ENCODE measurements around the gene TBC1D7. TPM values are rescaled to one million over a fixed set of nuclear protein-coding genes. Genes with fewer than 3 reads are reported as not detected.

Gene TBC1D7
- total and polyA plus RNA-seq, 2 donors from 2014 or later, result 12.9 to 39.4 TPM

GRCh38 chr6:13342414-13343019 lies 14.2 kb upstream of the TBC1D7 start:
- intact Hi-C loops (cut with DNase I), result no loop called here
- TF ChIP-seq CTCF (IDR thresholded peaks at IDR 0.05; ENCODE audit: borderline replicate concordance, extremely low read depth, insufficient read depth), result no peak
- no peak for FAIRE-seq
- Histone ChIP-seq H3K27ac (ENCODE audit: low read depth in 2 of 2, low read length in 2 of 2) (no peak overlapping the region), H3K9ac (ENCODE audit: low read length in 3 of 3) (no peak overlapping the region), H3K9me3 (ENCODE audit: control insufficient read depth in 2 of 3, insufficient read depth in 1 of 3, low read length in 3 of 3) (no peaks in the 10 kb centered on the region), H3K4me3 (ENCODE audit: low read length in 3 of 3) (no peak overlapping the region), H3K4me1 (ENCODE audit: control insufficient read depth in 2 of 3, insufficient read depth in 2 of 3, low read depth in 1 of 3, low read length in 3 of 3) (no peaks in the 10 kb centered on the region), H3K36me3 (ENCODE audit: control insufficient read depth in 2 of 3, insufficient read depth in 3 of 3, low read length in 3 of 3) (no peaks in the 10 kb centered on the region), H3K27me3 (ENCODE audit: control insufficient read depth, insufficient read depth, low read length) (no peaks in the 10 kb centered on the region)
- DNase-seq, result no peak

- H3K36me3 ChIP-seq (ENCODE audit: control insufficient read depth in 2 of 3, insufficient read depth in 3 of 3, low read length in 3 of 3), result no peaks in the 10 kb centered on the region
- no peak for FAIRE-seq
- H3K27ac ChIP-seq (ENCODE audit: low read depth in 2 of 2, low read length in 2 of 2), result no peak overlapping the region
- no peaks in the 10 kb centered on the region for H3K9me3 ChIP-seq (ENCODE audit: control insufficient read depth in 2 of 3, insufficient read depth in 1 of 3, low read length in 3 of 3)
- H3K4me3 ChIP-seq (ENCODE audit: low read length in 3 of 3), result no peak overlapping the region
- TF ChIP-seq CTCF (IDR thresholded peaks at IDR 0.05; ENCODE audit: borderline replicate concordance, extremely low read depth, insufficient read depth), result no peak
- H3K27me3 ChIP-seq (ENCODE audit: control insufficient read depth, insufficient read depth, low read length), result no peaks in the 10 kb centered on the region
- no peak overlapping the region for H3K9ac ChIP-seq (ENCODE audit: low read length in 3 of 3)
- intact Hi-C loops (cut with DNase I), result loop anchor here (10.0 kb wide), 1 partner anchor 195 kb away; no protein-coding TSS in a partner anchor
- H3K4me1 ChIP-seq (ENCODE audit: control insufficient read depth in 2 of 3, insufficient read depth in 2 of 3, low read depth in 1 of 3, low read length in 3 of 3), result peaks cover 0 to 2% (median 0%) of the 10 kb centered on the region in 3 donors
- no peak for DNase-seq
Observed at GRCh38 chr6:13339863-13340630, 11.7 kb upstream of the TBC1D7 start.

- FAIRE-seq, result no peak
- no peak overlapping the region for H3K27ac ChIP-seq (ENCODE audit: low read depth in 2 of 2, low read length in 2 of 2)
- no peaks in the 10 kb centered on the region for H3K36me3 ChIP-seq (ENCODE audit: control insufficient read depth in 2 of 3, insufficient read depth in 3 of 3, low read length in 3 of 3)
- DNase-seq, result no peak
- H3K9ac ChIP-seq (ENCODE audit: low read length in 3 of 3), result no peak overlapping the region
- intact Hi-C loops (cut with DNase I), result loop anchor here (10.0 kb wide), 1 partner anchor 197 kb away; no protein-coding TSS in a partner anchor
- no peak overlapping the region for H3K4me3 ChIP-seq (ENCODE audit: low read length in 3 of 3)
- H3K4me1 ChIP-seq (ENCODE audit: control insufficient read depth in 2 of 3, insufficient read depth in 2 of 3, low read depth in 1 of 3, low read length in 3 of 3), result peaks cover 0 to 2% (median 0%) of the 10 kb centered on the region in 3 donors
- no peak for TF ChIP-seq CTCF (IDR thresholded peaks at IDR 0.05; ENCODE audit: borderline replicate concordance, extremely low read depth, insufficient read depth)
- no peaks in the 10 kb centered on the region for H3K9me3 ChIP-seq (ENCODE audit: control insufficient read depth in 2 of 3, insufficient read depth in 1 of 3, low read length in 3 of 3)
- H3K27me3 ChIP-seq (ENCODE audit: control insufficient read depth, insufficient read depth, low read length), result no peaks in the 10 kb centered on the region
Observed at GRCh38 chr6:13338038-13338437, 9.7 kb upstream of the TBC1D7 start.

All from kidney (tissue), 14 donors.